Bronchial smooth muscle cell (primary cell): Measurements from ENCODE around the gene GSTP1. TPM values are rescaled to one million over a fixed set of nuclear protein-coding genes. Genes with fewer than 3 reads are reported as not detected.

Experiments used
- total RNA-seq: library from RNA; depleted of rRNA; stranded (reverse); fragments of >200 nt; gene quantifications from 2 replicates; pipeline ENCODE4 v1.2.1, GENCODE V29; 2014

The GSTP1 gene
- total RNA-seq: 486 and 932 TPM in 2 replicates

GRCh38 chr11:67583247-67584204 lies at the start of gene GSTP1:
GSTP1 (plus strand) TSS chr11:67583812; CDS start chr11:67583844, 32 bp downstream.

DNA sequence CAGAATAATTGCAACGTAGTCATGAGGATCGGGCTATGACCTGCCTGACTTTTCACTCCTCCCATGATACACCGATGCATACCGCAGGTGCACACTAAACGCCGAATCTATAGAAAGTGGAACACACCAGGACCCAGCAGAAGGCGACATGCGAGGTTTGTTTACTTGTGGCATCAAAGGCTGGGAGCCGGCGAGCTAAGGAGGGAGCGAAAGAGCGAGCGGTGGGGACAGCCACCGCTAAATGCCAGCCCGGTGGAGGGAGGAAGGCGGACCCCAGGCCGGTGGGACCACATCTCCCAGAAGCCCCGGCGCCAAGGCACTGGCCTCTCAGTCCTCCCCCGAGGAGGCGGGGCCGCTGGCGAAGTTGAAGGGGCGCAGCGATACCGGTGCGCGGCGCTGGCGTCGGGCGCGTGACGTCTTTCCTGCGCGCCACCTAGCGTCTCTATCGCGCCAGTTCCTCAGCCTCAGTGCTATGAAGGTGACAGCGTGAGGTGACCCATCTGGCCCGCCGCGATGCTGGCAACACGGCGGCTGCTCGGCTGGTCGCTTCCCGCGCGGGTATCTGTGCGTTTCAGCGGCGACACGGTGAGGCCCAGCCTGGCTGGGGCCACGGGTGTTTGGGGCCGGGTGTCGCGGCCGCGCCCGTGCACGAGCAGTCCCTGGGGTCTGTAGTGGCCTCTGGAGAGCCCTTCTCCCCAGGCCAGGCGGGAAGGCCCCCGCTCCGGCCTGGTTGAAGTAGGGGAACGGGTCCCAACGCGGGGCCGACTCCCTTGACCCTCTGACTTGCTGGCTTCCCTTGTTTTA lies 23.1 kb downstream of the GSTP1 start, which contains the start of gene NDUFV1:
Gene NDUFV1, plus strand, starts transcription at position 445 of the 804 bp plus-strand sequence. Its CDS starts 69 bp downstream, at position 514.

GRCh38 chr11:67629386-67630227 lies 46.0 kb downstream of the GSTP1 start, which contains the start of gene NUDT8:
NUDT8 (minus strand) TSS chr11:67629937; CDS start chr11:67629911, 26 bp downstream.

Other genes starting within 250 kb of the GSTP1 start
- gene POLD4, start 230.3 kb upstream of the GSTP1 start, total RNA-seq: 26.8 and 32.2 TPM in 2 replicates
- gene CLCF1, start 210.2 kb upstream of the GSTP1 start, total RNA-seq: 2.7 and 3.0 TPM in 2 replicates
- gene RAD9A, start 191.8 kb upstream of the GSTP1 start, total RNA-seq: 5.0 and 6.3 TPM in 2 replicates
- 72.2 and 109 TPM in 2 replicates for gene PPP1CA, start 182.0 kb upstream of the GSTP1 start, total RNA-seq
- gene TBC1D10C, start 179.7 kb upstream of the GSTP1 start, total RNA-seq: not detected in 2 replicates
- gene CARNS1, start 168.1 kb upstream of the GSTP1 start, total RNA-seq: 0.09 and 0.16 TPM in 2 replicates
- 28.4 and 43.7 TPM in 2 replicates for gene RPS6KB2, start 155.3 kb upstream of the GSTP1 start, total RNA-seq
- gene PTPRCAP, start 146.1 kb upstream of the GSTP1 start, total RNA-seq: under 0.01 TPM in 1 of 2 replicates, not detected in the other
- 175 and 181 TPM in 2 replicates for gene CORO1B, start 140.3 kb upstream of the GSTP1 start, total RNA-seq
- gene GPR152, start 131.1 kb upstream of the GSTP1 start, total RNA-seq: not detected in 2 replicates
- gene CABP4, start 128.5 kb upstream of the GSTP1 start, total RNA-seq: not detected in 2 replicates
- gene TMEM134, start 114.6 kb upstream of the GSTP1 start, total RNA-seq: 7.8 and 14.7 TPM in 2 replicates
- gene AIP, start 100.8 kb upstream of the GSTP1 start, total RNA-seq: 138 and 208 TPM in 2 replicates
- 10.7 and 16.4 TPM in 2 replicates for gene PITPNM1, start 78.4 kb upstream of the GSTP1 start, total RNA-seq
- 4.4 and 5.5 TPM in 2 replicates for gene CDK2AP2, start 75.7 kb upstream of the GSTP1 start, total RNA-seq
- gene CABP2, start 60.4 kb upstream of the GSTP1 start, total RNA-seq: not detected in 2 replicates
- gene NDUFV1, start 23.1 kb downstream of the GSTP1 start, total RNA-seq: 223 and 240 TPM in 2 replicates
- 2.7 and 2.8 TPM in 2 replicates for gene NUDT8, start 46.1 kb downstream of the GSTP1 start, total RNA-seq
- gene TBX10, start 56.0 kb downstream of the GSTP1 start, total RNA-seq: not detected in 2 replicates
- gene ACY3, start 66.9 kb downstream of the GSTP1 start, total RNA-seq: not detected in 2 replicates
- gene ALDH3B2, start 90.8 kb downstream of the GSTP1 start, total RNA-seq: 0.34 TPM in 1 of 2 replicates, not detected in the other